ENCODE results near the gene SLC39A5. TPM values are rescaled to one million over a fixed set of nuclear protein-coding genes. Genes with fewer than 3 reads are reported as not detected.

Gene SLC39A5
- total RNA-seq, 3 donors from 2014 or later: 0.98 TPM; not detected in 2

DNA sequence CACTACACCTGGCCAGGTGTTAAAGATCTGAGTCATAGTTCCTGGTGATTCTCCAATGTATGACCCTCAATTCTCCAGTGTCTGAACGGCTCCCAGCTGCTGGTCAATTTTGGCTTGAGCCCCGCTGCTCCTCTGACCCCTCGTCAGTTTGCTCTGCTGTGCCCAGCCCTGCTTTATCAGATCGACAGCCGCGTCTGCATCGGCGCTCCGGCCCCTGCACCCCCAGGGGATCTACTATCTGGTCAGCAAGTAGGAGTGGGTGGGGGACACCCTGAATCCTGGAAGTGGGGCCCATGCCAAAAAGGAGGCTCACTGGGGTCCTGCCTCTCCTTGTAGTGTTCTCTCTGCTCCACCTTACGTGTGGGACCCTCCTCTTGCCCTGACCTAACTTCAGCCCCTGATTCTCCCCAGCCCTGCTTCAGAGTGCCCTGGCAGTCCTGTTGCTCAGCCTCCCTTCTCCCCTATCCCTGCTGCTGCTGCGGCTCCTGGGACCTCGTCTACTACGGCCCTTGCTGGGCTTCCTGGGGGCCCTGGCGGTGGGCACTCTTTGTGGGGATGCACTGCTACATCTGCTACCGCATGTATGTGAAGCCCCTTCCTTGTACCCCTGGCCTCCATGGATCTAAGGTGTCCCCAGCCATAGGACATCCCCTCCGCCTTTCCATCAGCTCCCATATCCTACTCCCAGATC lies 5.0 kb downstream of the SLC39A5 start:
- H3K9me3 ChIP-seq: no peaks in the 10 kb centered on the region
- no peak for TF ChIP-seq POLR2A (IDR thresholded peaks at IDR 0.05)
- TF ChIP-seq POLR2AphosphoS5 (IDR thresholded peaks at IDR 0.05): no peak
- no peak for TF ChIP-seq CTCF (IDR thresholded peaks at IDR 0.05)
- intact Hi-C loops (cut with DNase I; ENCODE audit: low total_unique reads): no loop called here
- no peaks in the 10 kb centered on the region for H3K27me3 ChIP-seq
- H3K36me3 ChIP-seq: no peaks in the 10 kb centered on the region
- no peak for DNase-seq (ENCODE audit: low spot score in 2 of 2)
- no peak overlapping the region for H3K27ac ChIP-seq
- no peaks in the 10 kb centered on the region for H3K4me1 ChIP-seq
- no peak overlapping the region for H3K4me3 ChIP-seq

DNA sequence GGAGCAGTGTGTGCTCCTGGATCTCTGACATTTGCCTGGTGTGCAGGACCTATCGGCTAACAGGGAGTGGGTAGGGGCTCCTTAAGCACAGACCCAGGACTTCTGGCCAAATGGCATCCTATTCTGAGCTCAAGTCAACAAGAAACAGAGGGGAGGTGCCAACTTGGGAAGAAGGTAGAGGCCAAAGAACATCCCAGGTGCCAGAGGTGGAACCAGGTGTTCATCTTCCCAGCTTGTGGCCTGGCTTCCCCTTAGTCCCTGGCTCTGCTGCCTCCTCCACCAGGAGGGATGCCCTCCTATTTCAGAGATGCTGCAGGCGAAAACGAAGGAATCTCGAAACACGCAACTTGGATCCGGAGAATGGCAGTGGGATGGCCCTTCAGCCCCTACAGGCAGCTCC lies 6.2 kb downstream of the SLC39A5 start:
- H3K27ac ChIP-seq: no peak overlapping the region
- intact Hi-C loops (cut with DNase I; ENCODE audit: low total_unique reads): no loop called here
- no peaks in the 10 kb centered on the region for H3K4me1 ChIP-seq

DNA sequence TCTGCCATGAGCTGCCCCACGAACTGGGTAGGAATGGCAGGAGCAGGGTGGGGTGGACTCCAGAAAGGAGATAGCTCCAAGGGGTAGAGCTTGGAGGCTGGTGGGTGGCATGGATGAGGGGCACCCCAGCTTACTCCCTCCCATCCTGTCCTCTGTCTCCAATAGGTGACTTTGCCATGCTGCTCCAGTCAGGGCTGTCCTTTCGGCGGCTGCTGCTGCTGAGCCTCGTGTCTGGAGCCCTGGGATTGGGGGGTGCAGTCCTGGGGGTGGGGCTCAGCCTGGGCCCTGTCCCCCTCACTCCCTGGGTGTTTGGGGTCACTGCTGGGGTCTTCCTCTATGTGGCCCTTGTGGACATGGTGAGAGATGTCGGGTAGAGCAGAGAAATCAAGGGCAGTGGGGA lies 7.1 kb downstream of the SLC39A5 start:
- Histone ChIP-seq H3K27me3 (no peaks in the 10 kb centered on the region), H3K4me1 (no peaks in the 10 kb centered on the region), H3K36me3 (no peaks in the 10 kb centered on the region), H3K27ac (no peak overlapping the region), H3K9me3 (no peaks in the 10 kb centered on the region), H3K4me3 (no peak overlapping the region)
- DNase-seq (ENCODE audit: low spot score in 2 of 2): no peak
- intact Hi-C loops (cut with DNase I; ENCODE audit: low total_unique reads): loop anchor here (1.0 kb wide), 1 partner anchor 9 kb away; no protein-coding TSS in a partner anchor
- TF ChIP-seq POLR2A (IDR thresholded peaks at IDR 0.05) (no peak), CTCF (IDR thresholded peaks at IDR 0.05) (no peak), POLR2AphosphoS5 (IDR thresholded peaks at IDR 0.05) (no peak)

More for the DNA sequence above, 6.2 kb downstream of the SLC39A5 start:
- Histone ChIP-seq H3K36me3 (no peaks in the 10 kb centered on the region), H3K9me3 (no peaks in the 10 kb centered on the region), H3K4me3 (no peak overlapping the region), H3K27me3 (no peaks in the 10 kb centered on the region)
- no peak for TF ChIP-seq CTCF (IDR thresholded peaks at IDR 0.05)
- no peak for TF ChIP-seq POLR2AphosphoS5 (IDR thresholded peaks at IDR 0.05)
- TF ChIP-seq POLR2A (IDR thresholded peaks at IDR 0.05): no peak
- DNase-seq (ENCODE audit: low spot score in 2 of 2): no peak

DNA sequence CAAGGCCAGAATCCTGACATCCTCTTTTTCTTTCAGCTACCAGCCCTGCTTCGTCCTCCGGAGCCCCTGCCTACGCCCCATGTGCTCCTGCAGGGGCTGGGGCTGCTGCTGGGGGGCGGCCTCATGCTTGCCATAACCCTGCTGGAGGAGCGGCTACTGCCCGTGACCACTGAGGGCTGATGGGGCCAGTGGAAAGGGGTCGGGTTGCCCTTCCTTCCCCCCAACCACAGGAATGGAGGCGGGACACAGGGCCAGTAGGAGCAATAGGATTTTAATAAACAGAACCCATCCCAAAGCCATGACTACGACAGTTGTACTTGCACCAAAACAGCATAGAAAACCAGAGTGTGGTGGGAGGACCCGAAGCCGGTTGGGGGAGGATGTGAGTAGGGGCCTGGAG lies 7.7 kb downstream of the SLC39A5 start:
- Histone ChIP-seq H3K27me3 (no peaks in the 10 kb centered on the region), H3K4me1 (no peaks in the 10 kb centered on the region), H3K4me3 (no peak overlapping the region), H3K36me3 (no peaks in the 10 kb centered on the region), H3K27ac (no peak overlapping the region), H3K9me3 (no peaks in the 10 kb centered on the region)
- TF ChIP-seq CTCF (IDR thresholded peaks at IDR 0.05) (no peak), POLR2A (IDR thresholded peaks at IDR 0.05) (no peak), POLR2AphosphoS5 (IDR thresholded peaks at IDR 0.05) (no peak)
- no peak for DNase-seq (ENCODE audit: low spot score in 2 of 2)
- intact Hi-C loops (cut with DNase I; ENCODE audit: low total_unique reads): loop anchor here (1.0 kb wide), 1 partner anchor 9 kb away; no protein-coding TSS in a partner anchor

DNA sequence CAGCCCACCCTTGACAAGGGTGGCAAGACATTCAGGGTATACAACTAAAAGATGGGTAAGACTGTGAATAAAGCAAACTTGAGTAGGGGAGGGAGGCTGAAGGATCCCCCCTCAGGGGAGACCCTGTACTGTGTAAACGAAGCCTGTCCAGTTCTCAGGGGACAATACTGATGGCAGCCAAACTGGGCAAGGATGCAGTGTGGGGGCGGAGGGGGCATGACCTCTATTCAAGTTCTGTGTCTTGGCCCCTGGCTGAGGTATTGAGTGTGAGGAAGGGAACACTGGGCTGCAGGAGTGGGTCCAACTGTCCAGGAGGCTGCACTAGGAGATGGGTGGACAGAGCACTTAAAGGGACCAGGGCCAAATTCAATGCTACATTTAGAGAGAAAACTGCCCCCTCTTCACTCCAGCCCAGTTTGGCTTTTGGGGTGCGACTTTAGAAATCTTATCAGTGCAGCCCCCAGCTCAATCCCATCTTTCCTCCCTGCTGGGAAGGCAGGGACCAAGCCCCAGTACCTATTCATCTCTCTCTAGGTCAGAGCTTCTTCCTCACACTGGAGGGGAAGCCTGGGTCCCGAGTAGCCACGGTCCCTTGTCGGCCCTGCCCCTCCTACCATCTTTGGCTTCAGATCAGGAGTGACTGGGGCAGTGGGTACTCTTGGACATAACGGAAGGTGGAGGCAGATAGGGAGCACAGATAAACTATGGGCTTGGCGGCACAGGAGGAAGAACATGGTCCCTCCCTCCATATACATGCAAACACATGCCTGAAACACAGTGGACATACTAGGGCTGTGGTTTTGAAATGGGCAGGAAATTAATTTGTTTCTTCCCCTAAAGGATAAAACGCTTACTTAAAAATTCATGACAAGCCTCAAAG lies 11.8 kb downstream of the SLC39A5 start:
- intact Hi-C loops (cut with DNase I; ENCODE audit: low total_unique reads): no loop called here
- Histone ChIP-seq H3K27me3 (no peaks in the 10 kb centered on the region), H3K27ac (no peak overlapping the region), H3K9me3 (no peaks in the 10 kb centered on the region), H3K36me3 (peaks cover 23% of the 10 kb centered on the region), H3K4me1 (no peaks in the 10 kb centered on the region), H3K4me3 (no peak overlapping the region)
- no peak for DNase-seq (ENCODE audit: low spot score in 2 of 2)
- TF ChIP-seq CTCF (IDR thresholded peaks at IDR 0.05) (no peak), POLR2A (IDR thresholded peaks at IDR 0.05) (no peak), POLR2AphosphoS5 (IDR thresholded peaks at IDR 0.05) (no peak)

All from breast epithelium (tissue), 4 donors.